NCI-H748 (cell line): ENCODE data around the gene CRACR2B.

Source experiments
- DNase-seq: peaks from one replicate; lab custom pipeline; 2025; ENCODE audit not compliant: unreplicated experiment; lab: John Stamatoyannopoulos, UW

The CRACR2B gene

GRCh38 chr11:810040-810567 is 17.6 kb upstream of the CRACR2B start:
- no peak for DNase-seq

GRCh38 chr11:811446-812245 is 16.1 kb upstream of the CRACR2B start:
- no peak for DNase-seq

- no peak for DNase-seq
Measured at GRCh38 chr11:812390-812789, 15.3 kb upstream of the CRACR2B start.

DNA sequence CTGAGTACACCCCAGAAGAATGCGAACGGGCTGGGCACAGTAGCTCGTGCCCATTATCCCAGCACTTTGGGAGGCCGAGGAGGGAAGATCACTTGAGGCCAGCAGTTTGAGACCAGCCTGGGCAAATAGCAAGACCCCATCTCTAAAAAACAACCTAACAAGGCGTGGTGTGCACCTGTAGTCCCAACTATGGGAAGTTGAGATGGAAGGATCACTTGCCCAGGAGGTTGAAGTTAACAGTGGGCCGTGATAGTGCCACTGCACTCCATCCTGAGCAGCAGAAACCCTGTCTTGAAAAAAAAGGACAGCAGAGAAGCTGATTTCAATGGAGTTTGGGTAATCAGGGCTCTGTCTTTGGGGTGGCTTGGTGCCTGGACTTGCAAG is 14.7 kb upstream of the CRACR2B start:
- DNase-seq = no peak

GRCh38 chr11:813456-814096 is 14.1 kb upstream of the CRACR2B start:
- DNase-seq = no peak

GRCh38 chr11:815675-816432 is 11.9 kb upstream of the CRACR2B start:
- no peak for DNase-seq

DNA sequence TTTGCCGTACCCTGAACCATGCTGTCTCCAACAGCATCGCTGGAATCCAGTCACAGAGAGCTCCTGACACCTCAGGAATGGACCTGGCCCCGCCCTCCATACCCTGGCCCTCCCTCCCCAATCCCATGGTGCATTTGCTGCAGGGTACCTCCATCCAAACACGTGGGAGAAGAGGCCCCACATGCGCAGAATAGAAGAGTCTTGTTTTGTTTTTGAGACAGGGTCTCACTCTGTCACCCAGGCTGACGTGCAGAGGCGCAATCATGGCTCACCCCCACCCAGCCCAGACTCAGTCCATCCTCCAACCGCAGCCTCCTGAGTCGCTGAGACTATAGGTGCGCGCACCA is 11.3 kb upstream of the CRACR2B start:
- DNase-seq = no peak

GRCh38 chr11:818396-819128 is 9.2 kb upstream of the CRACR2B start, which contains the start of gene PNPLA2:
Gene PNPLA2, plus strand, starts transcription at chr11:818914. Its CDS starts 805 bp downstream, at chr11:819719.
- DNase-seq = no peak

- DNase-seq = peak; percentile 92
Measured at GRCh38 chr11:819129-819931, 8.4 kb upstream of the CRACR2B start.

DNA sequence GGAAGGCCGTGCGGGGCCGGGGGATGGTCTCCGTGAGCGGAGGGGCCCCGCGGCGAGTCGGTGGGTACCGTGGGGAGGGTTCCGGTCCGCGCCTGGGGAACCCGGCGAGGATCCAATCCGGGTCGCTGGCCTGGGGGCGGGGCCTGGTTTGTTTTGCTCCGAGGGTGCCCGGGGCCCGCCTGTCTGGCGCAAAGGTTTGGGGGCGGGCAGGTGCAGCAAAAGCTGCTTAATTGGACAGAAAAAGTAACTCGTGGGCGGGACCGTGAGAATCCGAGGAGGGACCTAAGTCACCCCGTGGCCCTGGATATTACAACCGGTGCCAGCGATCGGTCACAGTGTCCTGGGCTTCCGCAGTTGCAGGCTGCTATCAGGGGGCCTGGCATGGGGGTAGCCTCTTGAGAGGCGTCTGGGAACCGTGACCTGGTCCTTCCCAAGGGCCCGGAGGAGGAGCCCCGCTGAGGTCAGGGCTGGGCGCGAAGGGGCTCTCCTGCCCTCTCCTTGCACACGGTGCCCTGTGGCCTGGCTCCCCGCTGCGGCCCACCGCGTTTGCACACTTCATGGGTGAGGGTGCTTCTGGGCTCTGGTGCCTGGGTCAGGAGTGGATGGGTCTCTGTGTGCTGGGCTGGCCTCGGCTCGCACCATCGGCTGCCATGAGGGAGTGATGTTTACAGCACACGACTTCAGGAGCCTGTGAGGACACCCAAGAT is 7.6 kb upstream of the CRACR2B start:
- peak; percentile 93 for DNase-seq

- no peak for DNase-seq
Measured at GRCh38 chr11:820655-821511, 6.8 kb upstream of the CRACR2B start.

GRCh38 chr11:821512-822371 is 6.0 kb upstream of the CRACR2B start:
- DNase-seq = no peak

GRCh38 chr11:823441-824291 is 4.1 kb upstream of the CRACR2B start:
- peak; percentile 62 for DNase-seq

- DNase-seq = peak; percentile 88
Measured at GRCh38 chr11:824292-824880, 3.3 kb upstream of the CRACR2B start.

GRCh38 chr11:824942-825341 is 2.8 kb upstream of the CRACR2B start:
- DNase-seq = peak; percentile 41
